Measurements from ENCODE around the gene ENTHD1.

ENTHD1 gene

GRCh38 chr22:39697790-39698430, 195.7 kb downstream of the ENTHD1 start:
- in situ Hi-C loops (cut with MboI; ENCODE audit: low sequenced_read_pairs): no loop called here

DNA sequence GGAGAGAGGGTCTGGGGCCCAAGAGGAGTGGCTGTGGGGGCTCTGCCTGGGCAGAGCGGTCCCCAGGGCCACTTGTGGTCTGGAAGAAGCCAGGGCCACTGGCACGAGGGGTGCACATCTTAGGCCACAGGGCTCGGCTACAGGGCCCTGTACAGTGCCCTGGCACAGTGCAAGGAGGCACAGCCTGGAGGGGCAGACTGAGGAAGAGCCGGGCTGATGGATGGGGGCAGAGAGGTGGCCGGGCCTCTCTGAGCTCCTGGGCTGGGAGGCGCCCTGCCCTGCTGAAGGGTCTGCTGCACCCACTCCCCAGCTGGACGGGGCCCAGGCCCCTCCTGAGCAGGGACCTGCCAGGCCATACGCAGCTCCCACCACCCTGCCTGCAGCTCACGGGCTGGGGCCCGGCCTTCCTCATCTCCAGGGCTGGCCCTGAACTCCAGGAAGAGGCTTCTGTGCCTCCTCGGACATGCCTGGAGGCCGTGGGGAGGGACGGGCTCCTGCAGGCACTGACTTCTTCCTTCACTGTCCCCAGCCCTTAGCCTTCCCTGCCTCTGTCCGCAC, 199.5 kb downstream of the ENTHD1 start:
- in situ Hi-C loops (cut with MboI; ENCODE audit: low sequenced_read_pairs): no loop called here

Data from hTERT RPE-1 (cell line).